Tibial nerve (tissue), 3 donors: ENCODE measurements around the gene SVIL.

Source experiments
- POLR2A ChIP-seq, 2 donors: fragments of 450-650 bp; IDR thresholded peaks; one replicate each; pipeline ENCODE4 v1.6.1; 2017; ENCODE audit warnings: antibody characterized with exemption in 2 of 2, mild to moderate bottlenecking in 2 of 2, moderate library complexity in 2 of 2
- TF ChIP-seq, protein P1 (sequence below), 5 experiments: fragments of 200-600 bp in 3 of 5; fragments of 450-650 bp in 2 of 5; sonication (generic) in 3 of 5; IDR thresholded peaks; one replicate each; pipeline ENCODE4 v1.5.1; 2016 to 2019; ENCODE audit warnings: antibody characterized with exemption in 5 of 5, mild to moderate bottlenecking in 3 of 5, moderate library complexity in 2 of 5

DNA sequence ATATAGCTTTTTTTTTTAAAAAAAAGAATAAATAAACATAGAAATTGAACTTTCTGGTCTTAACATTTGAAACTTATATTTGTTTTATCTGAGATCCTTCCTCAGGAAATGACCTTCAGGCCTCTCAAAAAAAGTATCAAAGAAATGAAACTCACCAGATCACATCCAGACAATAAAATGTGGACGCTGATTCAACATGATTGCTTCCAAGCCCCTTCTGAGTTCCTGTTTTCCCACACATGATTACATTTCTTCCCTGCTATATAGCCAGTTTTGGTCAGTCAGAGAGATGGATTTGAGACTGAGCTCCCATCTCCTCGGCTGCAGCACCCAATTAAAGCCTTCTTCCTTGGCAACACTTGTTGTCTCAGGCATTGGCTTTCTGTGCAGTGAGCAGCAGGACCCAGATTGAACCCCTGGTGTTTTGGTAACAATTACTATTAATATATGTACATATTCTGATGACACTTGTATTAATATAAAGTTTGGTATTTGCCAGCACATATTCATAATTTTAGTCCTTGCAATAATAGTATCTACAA is 21.8 kb upstream of the SVIL start:
- TF ChIP-seq, protein P1, sequence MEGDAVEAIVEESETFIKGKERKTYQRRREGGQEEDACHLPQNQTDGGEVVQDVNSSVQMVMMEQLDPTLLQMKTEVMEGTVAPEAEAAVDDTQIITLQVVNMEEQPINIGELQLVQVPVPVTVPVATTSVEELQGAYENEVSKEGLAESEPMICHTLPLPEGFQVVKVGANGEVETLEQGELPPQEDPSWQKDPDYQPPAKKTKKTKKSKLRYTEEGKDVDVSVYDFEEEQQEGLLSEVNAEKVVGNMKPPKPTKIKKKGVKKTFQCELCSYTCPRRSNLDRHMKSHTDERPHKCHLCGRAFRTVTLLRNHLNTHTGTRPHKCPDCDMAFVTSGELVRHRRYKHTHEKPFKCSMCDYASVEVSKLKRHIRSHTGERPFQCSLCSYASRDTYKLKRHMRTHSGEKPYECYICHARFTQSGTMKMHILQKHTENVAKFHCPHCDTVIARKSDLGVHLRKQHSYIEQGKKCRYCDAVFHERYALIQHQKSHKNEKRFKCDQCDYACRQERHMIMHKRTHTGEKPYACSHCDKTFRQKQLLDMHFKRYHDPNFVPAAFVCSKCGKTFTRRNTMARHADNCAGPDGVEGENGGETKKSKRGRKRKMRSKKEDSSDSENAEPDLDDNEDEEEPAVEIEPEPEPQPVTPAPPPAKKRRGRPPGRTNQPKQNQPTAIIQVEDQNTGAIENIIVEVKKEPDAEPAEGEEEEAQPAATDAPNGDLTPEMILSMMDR (IDR thresholded peaks at IDR 0.05) = no peak
- TF ChIP-seq POLR2A (IDR thresholded peaks at IDR 0.05) = no peak
